HPDE6-E6E7 (cell line): Measurements from ENCODE around the gene TXNDC8.
A peak's percentile ranks its signal among the peaks of the same experiment; 100 is the strongest.
"Not testable (repeated sequence)": the region's sequence is repeated elsewhere in the genome, so short reads cannot be mapped to it uniquely, and the experiment has no call there.

ENCODE experiments used
- DNase-seq: peaks from one replicate; pipeline ENCODE4 v3.0.0; 2011; ENCODE audit warnings: missing footprints; ENCODE audit errors: extremely low spot score

The TXNDC8 gene

DNA sequence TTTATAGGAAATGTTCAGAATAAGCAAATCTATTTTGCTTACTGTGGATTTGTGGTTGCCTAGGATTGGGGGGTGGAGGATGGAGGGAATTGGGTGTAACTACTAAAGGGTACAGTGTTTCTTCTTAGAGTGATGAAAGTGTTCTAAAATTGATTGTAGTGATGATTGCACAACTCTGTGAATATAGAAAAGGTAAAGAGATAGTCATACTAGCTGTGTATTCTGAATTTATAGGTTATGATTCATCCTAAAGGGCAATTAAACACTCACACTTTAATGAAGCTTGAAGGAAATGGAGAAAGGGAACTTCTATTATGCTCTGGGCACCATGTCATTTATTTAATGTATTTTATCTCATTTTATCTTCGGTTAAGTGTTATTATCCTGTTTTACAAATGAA lies 9.9 kb downstream of the TXNDC8 start:
- DNase-seq = no peak

DNA sequence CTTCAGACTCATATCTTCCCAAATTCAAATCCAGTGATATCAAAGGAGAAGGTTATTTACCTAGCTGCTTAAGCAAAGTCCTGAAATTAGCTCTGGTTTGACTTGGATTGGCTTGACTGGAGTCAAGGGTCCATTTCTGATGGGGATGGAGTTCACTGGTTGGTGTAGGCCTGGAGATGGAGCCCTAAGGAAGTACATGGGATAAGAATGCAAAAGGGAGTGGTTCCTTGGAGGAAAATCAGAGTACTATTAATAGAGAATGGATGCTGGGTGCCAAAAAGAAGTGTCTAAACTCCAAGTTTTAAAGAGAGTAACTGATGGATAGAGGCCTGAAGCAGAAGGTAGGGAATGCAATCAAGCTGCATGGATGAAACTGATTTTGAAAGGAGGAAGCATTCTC lies 13.8 kb downstream of the TXNDC8 start:
- no peak for DNase-seq

DNA sequence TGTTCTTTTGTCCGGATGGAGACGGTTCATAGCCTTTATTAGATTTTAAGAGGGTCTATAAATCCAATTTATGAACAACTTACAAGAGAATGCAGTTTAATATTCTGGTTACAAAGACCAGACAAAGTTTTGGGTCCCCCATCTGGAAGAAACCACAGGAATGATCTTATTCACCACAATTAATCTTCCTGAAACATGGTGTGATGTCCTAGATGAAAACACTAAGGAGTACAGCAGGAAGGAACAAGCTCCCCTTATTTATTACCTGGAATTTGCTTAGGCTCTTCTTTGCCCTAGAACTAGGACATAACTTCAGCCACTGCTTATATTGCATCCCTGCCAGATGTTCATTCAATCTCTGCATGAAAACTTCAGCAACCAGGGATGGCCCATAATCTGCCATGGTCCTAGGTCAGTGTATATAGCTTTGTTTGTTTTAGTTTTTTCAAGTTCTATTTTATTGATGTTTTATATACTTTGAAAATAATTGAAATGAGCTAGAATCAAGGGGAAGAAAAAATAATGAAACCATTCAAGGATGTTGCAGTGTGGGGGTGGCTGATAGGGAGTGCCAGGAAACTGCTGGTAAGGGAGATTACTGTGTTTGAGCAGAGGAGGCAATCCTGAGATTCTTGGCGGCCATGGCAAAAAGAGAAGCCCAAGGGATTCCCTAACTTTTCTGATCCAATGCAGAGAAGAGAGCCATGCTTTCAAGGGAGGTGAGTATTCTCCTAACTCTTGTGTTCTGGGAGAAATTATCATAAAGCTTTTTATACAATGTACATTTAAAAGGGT lies 16.8 kb downstream of the TXNDC8 start:
- no peak for DNase-seq

DNA sequence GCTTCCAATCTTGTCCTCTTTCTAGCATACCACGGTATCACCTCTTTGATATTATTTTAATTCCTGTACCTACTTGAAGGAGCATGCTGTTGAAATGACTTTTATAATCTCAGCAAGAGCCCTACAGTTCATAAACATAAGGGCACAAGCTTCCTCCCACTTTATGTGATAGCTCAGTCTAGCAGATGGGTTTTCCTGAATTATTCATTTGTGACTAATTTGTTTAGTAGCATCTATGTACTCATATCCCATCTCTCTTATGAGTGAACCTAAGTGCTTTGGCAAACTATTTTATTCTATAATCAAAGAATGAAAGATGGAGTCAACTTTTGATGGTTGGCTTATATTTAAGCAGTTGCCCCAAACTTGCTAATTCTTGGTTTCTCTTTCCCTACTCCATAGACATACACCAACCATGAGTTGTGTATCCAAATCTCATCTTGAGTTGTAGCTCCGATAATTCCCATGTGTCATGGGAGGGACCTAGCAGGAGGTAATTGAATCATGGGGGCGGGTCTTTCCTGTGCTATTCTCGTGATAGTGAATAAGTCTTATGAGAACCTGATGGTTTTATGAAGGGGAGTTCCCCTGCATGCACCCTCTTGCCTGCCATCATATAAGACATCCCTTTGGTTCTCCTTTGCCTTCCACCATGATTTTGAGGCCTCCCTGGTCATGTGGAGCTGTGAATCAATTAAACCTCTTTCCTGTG lies 17.7 kb downstream of the TXNDC8 start:
- no peak for DNase-seq

DNA sequence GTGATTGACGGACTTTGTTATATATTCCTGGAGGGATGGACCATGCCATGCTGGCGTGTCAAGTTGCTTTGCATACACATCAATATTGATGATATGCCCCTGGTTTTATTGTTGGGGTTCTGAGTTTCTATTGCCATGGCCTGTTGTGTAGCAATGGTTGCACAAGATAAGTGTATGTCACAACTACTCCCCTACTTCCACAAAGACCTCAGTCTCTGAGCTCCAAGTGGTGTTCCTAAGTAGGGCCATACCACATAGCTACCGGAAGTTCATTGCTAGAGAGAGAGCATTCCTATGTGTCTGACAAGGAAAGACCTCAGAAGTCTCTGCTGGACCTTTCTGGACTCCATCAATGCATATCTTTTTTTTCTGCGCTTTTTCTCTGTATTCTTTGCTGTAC lies 19.8 kb downstream of the TXNDC8 start:
- DNase-seq = no peak

DNA sequence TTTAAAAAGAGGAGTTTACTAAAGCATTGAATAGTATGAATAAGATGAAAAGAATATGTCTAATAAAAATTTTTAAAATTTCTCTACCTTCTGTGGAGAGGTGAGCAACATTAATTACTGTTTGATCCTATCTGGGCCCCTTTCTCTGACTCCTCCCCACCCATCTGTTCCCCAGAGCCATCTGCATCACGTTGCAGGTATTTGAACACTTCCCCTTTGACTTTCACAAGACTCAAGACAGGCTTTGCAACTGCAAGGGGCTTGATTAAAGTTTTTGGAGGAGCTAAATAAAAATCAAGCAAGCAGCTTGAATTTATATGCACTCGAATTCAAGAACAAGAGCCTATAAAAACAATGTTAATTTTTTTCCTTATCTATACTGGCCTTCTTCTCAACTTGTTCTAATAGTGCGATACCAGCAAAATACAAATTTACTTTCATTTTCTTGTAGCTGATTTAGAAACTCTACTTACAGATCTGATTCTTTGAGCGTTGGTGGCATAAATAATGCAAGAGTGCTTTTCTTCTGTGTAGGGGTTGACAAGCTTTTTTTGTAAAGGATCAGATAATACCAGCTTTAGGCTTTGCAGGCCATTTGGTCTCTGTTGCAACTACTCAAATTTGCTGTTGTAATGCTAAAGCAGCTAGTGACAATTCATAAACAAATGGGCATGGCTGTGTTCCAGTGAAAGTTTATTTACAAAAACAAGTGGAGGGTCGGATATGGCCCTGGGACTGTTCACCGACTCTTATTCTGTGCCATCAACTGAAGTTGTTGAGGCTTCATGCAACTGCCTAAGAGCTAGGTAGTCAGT lies 21.2 kb downstream of the TXNDC8 start:
- DNase-seq = no peak

DNA sequence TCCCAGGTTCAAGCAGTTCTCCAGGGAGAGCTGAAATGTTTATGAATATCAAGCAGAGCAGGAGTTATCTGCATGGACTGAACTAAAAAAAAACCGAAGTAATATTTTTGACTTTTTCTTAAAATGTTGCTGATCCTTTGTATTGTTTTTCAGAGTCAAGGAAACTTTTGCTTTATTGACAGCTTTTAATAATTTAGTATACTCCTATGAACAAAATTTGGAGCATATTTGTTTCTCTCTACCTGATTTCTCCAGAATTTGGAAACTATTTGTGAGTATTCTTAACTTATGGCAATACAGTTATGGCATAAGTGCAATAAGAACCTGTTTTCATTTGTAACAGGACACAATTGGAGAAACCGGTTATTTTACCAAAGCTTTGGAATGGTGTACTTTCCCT lies 25.7 kb downstream of the TXNDC8 start:
- DNase-seq = not testable (repeated sequence)

DNA sequence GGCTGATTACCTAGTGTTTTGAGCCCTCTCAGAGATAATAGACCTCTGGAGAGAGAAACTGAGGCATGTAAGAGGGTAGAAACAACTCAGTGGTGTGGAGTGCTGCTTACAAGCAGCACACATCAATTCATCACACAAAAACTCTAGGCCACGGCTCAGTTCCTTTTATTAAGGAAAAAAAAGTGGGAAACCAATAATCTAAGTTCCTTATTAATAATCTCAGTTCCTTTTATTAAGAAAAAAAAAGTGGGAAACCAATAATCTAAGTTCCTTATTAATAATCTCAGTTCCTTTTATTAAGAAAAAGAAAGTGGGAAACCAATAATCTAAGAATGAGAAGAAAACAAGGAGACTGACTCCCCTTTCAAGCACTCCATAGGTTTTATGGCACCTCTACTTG lies 28.0 kb downstream of the TXNDC8 start:
- DNase-seq = no peak

DNA sequence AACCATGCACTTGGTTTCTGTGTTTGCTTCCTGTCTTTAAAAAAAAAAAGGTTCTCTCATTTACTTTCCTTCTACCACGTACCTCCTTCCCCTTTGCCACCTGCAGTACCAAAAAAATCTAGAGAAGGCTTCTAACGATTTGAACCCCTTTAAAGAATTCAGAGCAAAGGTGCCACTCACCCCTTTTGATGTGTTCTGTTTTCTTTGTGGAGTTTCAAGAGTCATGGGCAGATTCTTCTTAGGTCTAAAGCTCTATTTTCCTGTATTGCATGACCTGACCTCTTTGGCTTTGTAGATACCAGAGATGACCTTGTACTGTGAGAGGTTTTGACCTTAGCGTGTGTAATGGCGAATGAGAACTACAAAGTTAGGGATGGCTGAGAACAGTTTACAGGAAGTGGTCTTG lies 29.0 kb downstream of the TXNDC8 start:
- DNase-seq = no peak

DNA sequence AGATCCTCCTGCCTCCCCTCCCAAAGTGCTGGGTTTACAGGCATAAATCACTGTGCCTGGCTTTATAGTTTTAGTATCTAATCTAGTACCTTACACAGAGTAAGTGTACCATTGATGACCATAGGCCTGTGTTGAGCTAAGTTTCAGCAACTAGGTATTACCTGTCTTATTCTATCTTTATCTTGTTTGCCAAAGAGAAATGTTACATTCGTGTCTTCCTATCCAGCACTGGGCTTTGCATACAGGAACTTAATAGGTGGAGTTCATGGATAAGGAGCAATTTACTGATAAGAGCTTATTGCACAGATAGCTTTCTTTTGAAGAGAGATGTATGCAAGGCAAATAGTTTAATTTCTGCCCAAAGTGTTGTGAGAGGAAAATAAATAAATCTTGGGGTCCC lies 30.5 kb downstream of the TXNDC8 start:
- DNase-seq = no peak

DNA sequence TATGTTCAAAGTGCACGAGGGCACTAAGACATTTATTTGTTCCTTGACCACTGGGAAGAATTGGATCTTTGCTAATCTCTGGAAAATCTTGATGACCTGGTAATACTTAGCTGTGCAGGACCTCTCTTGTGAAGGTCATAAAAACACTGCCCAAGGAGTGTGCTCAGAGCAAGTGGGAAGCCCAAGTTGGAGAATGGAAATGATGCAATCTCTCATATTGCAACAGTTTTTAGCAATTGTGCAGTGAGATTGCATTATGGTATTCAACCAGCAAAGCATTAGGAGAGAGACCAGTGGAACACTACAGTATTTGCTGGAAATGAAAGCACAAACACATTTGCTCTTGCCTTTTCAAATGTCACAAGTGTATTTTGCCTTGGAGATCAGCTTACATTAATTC lies 34.5 kb downstream of the TXNDC8 start:
- no peak for DNase-seq

DNA sequence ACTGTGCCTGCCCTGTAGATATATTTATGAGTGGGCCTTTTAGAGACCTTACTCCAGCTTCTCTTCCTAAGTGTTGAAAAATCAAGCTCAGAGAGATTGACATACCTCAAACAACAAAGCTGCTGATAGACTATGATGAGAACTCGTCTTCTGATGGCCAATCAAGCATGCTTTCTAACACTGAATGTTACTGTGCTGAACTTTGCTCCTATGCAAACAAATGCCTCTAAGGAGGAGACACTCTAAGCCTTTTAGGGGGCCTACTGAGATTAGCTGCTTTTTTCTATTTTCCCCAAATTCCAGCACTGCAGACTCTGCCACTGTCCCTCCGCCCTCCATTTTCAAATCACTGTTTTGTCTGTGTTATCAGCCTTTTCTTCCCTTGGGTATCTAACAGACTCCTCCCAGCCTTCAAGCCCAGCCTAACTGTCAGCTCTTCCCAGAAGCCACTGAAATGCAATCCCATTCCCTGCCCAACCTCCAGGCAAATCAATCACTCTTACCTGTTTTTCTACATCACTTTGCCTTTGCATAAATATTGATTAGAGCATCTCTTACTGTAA lies 39.5 kb downstream of the TXNDC8 start:
- no peak for DNase-seq

DNA sequence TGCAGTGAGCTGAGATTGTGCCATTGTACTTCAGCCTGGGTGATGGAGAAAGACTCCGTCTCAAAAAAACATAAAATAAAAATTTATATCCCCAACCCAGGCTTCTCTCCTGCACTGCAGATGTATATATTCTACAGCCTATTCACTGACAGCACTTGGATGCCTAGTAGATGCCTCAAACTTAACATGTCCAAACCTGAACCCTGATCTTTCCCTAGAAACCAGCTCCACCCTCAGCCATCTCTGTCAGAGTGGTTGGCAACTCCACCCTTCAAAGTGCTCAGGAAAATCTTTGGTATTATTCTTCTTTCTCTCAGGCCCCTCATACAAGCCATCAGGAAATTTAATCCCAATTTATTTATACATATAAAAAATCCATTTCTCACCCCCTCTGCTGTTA lies 44.4 kb downstream of the TXNDC8 start:
- peak; percentile 78 for DNase-seq

DNA sequence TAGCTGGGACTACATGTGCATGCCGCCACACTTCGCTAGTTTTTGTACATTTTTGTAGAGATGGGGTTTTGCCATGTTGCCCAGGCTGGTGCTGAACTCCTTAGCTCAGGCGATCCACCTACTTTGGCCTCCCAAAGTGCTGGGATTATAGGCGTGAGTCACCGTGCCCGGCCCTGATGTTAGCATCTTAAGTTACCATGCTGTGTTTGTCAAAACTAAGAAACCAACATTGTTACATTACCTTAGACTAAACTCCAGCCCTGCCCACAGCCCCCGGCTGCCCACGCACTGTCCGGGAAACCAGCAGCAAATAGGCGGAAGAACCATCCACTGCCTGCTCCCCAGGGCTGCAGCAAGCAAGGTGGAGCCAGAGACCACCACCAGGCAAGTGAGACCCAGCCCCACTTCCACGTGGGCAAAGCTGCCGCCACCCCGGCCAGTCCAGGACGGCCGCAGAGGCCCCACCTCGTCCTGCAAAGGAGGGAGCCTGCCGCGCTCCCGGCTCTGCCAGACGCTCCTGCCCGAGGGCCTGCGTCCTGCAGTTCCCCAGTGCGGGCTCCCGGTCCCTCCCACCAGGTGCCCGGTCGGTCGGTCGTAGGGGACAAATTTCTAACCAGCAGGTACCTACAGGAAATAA lies 45.6 kb downstream of the TXNDC8 start:
- DNase-seq = no peak

DNA sequence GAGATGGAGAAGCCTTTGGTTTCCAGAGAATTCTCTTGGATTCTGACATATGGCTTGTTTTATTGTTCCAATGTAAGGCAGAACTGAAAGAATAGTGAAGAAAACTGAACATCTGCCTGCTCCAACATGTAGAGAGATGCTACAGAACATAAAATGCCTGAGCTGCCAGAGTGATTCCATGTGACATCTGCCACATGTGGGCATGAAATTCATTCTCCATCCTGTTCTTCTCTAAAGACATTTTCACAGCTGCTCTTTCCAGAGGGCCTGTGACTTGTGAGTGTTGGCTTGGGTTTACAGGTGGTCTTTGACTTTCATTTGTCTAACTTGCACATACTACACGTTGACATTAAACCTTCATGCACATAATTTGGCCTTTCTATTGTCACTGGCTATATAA lies 47.7 kb downstream of the TXNDC8 start:
- DNase-seq = no peak

DNA sequence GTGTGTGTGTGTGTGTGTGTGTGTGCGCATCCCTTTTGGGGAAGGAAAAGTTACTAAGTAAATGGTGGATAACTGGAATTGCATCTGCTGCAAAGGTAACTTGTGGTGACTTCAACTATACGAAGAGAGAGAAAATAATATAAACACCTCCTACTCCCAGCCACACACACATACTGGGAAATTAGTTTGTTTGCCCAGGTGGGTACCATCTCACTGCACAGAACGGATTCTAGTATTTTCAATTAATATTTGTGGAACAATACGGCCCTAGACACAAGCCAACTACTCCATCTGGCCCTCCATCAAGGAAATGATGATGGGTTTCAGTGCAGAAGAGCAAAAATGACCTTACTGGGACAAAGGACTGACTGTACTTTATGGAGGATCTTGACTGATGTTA lies 49.2 kb downstream of the TXNDC8 start:
- DNase-seq = no peak

DNA sequence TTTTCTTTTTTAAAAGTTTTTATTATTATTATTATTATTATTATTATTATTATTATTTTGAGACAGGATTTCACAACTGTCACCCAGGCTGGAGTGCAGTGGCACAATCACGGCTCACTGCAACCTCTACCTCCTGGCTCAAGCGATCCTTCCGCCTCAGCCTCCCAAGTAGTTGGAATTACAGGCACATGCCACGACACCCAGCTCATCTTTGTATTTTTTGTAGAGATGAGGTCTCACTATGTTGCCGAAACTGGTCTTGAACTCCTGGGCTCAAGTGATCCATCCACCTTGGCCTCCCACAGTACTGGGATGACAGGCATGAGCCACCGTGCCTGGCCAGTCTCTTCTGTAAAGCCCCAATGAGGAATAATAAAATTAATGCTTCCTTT lies 50.4 kb downstream of the TXNDC8 start:
- no peak for DNase-seq

DNA sequence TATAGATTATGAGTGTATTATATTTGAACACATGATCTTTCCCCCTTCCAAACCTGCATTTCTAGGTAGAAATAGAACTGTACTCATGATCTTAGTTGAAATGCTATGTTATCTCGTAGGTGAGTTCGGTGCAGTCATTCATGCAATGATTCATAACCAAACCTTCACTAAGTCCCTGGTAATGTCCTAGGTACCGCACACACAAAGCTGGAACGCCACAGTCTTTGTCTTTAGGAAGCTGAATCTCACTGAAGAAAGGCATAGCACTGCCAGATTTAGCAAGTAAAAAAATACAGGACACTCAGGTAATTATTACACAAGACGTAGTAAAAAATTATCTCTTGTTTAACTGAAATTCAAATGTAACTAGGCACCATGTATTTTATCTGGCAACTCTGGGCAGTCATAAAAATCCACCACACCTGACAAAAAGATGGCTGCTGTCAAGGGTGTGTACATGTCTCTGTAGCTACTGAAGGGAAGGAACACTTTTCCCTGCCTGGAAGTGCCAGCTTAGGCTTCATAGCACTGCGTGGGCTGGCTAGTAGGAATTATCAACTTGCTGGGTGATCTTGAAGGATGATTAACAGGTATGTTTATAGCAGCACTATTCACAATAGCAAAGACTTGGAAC lies 53.3 kb downstream of the TXNDC8 start:
- peak; percentile 38 for DNase-seq

DNA sequence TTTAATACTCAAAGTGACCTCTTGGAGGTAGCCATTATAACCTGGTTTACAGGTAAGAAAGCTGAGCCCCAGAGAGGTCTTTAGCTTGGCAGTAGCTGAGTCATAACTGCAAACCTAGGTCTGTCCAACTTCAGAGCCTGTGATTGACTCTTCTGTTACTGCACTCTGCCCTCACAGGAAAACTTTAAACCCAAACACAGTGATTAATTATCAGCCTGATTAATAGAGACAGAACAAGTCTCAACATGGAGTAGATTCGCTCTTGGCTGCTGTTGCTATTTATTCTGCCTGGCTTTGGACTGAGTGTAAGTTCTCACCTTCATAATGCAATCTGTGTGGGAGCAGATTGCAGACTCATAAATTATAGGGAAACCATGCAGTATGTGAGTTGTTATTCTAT lies 53.9 kb downstream of the TXNDC8 start:
- peak; percentile 86 for DNase-seq

DNA sequence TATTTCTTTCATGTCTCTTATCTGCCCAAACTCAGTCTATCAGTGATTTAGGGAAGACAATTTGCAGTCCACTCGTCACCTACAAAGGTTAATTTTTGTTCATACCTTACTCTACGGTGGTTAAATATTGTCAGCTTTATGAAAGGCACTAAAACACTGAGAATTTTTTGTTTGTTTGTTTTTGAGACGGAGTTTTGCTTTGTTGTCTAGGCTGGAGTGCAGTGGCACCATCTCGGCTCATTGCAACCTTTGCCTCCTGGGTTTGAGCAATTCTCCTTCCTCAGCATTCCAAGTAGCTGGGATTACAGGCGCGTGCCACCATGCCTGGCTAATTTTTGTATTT lies 55.0 kb downstream of the TXNDC8 start:
- DNase-seq = no peak

DNA sequence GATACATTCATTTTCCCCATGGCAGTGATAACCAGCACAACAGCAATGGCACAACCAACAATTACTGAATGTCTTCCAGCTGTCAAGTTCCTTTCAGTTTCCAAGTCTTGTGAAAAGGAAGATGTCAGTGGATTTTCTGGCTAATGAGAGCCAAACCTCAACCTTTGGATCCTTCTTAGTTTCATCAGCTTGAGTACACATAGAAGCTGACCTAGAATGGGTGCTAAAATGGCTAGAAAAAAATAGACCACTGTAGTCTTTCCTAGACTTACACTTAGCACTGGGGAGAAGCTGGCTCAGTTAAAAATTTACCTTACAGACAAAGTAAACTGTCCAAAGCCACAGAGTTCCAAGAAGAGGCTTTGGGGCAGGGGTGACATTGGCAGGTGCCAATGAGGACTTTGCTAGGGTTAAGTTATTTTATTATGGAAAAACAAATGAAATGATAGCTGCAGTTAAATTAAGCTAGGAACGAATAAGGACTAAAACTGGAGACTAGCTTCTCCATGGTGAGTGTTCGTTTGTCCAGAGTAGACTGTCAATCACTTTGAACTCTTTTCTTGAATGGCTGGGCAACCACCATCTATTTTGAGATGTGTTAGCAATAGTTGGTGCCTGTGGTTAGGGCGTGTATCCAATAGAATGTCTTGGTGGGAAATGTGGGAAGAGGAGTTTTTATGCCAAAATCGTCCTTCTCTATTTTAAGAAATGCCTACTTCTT lies 55.5 kb downstream of the TXNDC8 start:
- DNase-seq = no peak
